Heart left ventricle (tissue), 13 donors: ENCODE data around the gene VPS37C.

Source experiments
- POLR2A ChIP-seq, 2 donors: fragments of 450-650 bp; IDR thresholded peaks; one replicate each; pipeline ENCODE4 v1.6.1; 2017; ENCODE audit warnings: antibody characterized with exemption in 2 of 2, mild to moderate bottlenecking in 2 of 2, moderate library complexity in 2 of 2
- TF ChIP-seq, protein P1 (sequence below), 12 donors: fragments of 200-600 bp; sonication (generic) in 4 of 12; IDR thresholded peaks; one replicate each; pipeline versions ENCODE4 v1.5.0 to v1.8.0; 2018 to 2022; ENCODE audit warnings: antibody characterized with exemption in 12 of 12, mild to moderate bottlenecking in 5 of 12
- donor health status: ischemic (EF 13 %, LVEDD 7.1; RV severe dilation, severe dysfunction).
- donor health status: DM: no; HTN: yes; CAD: no.
- donor health status: DM: no; HTN: no; CAD: no.
- donor health status: ischemic (EF 25% LVEDD 6.9; RV normal size, moderate dysfunction).
- donor health status: ischemic (EF 25% LVEDD 5.7; RV mildly dilated, moderate dysfunction).
- donor health status: ischemic (EF 35%, LVEDD 5.7; RV mildly dilated, moderate dysfunction).
- donor health status: nonischemic (EF 11% LVEDD 7.7; RV severe dilation, severe dysfunction).
- donor health status: DM: yes; HTN: yes; CAD: no.
- donor health status: PGD.
- donor health status: ischemic (EF 29% LVEDD 5.4; RV normal size, mild dysfunction).
- donor health status: nonischemic (EF 23%, LVEDD 6.1; RV moderate dilation, normal function).

DNA sequence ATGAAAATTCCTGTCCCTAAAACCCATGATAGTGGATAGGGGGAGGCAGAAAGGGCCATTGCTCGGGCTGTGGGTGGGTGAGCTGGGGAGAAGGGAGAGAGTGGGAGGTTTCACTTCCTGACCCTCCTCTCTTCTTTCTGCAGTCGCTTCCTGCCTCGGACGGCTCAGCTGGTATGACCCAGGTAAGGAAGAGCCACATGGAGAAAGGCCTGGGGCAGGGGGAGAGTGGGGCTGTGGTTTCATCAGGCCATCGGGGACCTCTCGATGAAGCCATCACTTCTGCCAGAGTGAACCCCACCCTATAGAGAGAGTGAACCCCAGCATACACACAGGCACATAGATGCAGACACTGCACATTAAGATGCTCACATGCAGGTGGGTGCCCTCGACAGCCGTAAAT, 46.3 kb downstream of the VPS37C start:
- TF ChIP-seq, protein P1, sequence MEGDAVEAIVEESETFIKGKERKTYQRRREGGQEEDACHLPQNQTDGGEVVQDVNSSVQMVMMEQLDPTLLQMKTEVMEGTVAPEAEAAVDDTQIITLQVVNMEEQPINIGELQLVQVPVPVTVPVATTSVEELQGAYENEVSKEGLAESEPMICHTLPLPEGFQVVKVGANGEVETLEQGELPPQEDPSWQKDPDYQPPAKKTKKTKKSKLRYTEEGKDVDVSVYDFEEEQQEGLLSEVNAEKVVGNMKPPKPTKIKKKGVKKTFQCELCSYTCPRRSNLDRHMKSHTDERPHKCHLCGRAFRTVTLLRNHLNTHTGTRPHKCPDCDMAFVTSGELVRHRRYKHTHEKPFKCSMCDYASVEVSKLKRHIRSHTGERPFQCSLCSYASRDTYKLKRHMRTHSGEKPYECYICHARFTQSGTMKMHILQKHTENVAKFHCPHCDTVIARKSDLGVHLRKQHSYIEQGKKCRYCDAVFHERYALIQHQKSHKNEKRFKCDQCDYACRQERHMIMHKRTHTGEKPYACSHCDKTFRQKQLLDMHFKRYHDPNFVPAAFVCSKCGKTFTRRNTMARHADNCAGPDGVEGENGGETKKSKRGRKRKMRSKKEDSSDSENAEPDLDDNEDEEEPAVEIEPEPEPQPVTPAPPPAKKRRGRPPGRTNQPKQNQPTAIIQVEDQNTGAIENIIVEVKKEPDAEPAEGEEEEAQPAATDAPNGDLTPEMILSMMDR (IDR thresholded peaks at IDR 0.05) = no peak
- no peak for TF ChIP-seq POLR2A (IDR thresholded peaks at IDR 0.05)
